NCI-H226 (cell line): Measurements from ENCODE around the gene IGSF9.

Experiments used
- DNase-seq: peaks from one replicate; pipeline ENCODE4 v3.0.0-alpha.2; 2015

The IGSF9 gene

GRCh38 chr1:159931795-159932173 lies 13.6 kb downstream of the IGSF9 start:
- DNase-seq: no peak

- no peak for DNase-seq
These were observed 14.2 kb downstream of the IGSF9 start for GRCh38 chr1:159931101-159931794.

- DNase-seq: no peak
These were observed 14.8 kb downstream of the IGSF9 start for GRCh38 chr1:159930634-159931033.

- no peak for DNase-seq
These were observed 15.2 kb downstream of the IGSF9 start for GRCh38 chr1:159930216-159930615.

GRCh38 chr1:159929155-159930051 lies 16.0 kb downstream of the IGSF9 start:
- DNase-seq: no peak

- DNase-seq: no peak
These were observed 16.8 kb downstream of the IGSF9 start for GRCh38 chr1:159928491-159929050.

GRCh38 chr1:159927849-159928431 lies 17.5 kb downstream of the IGSF9 start:
- DNase-seq: no peak

- DNase-seq: no peak
These were observed 18.1 kb downstream of the IGSF9 start for GRCh38 chr1:159927211-159927848.

- no peak for DNase-seq
These were observed 19.7 kb downstream of the IGSF9 start for GRCh38 chr1:159925719-159926078.

- DNase-seq: peak; percentile 90
These were observed 20.4 kb downstream of the IGSF9 start, which contains the start of gene TAGLN2 for GRCh38 chr1:159924791-159925718. Gene TAGLN2 (minus strand): TSS chr1:159925507. CDS start chr1:159920509, 4,998 bp downstream.

- DNase-seq: peak; percentile 86
These were observed 21.2 kb downstream of the IGSF9 start for GRCh38 chr1:159924025-159924790.

GRCh38 chr1:159923203-159924024 lies 22.0 kb downstream of the IGSF9 start:
- peak; percentile 84 for DNase-seq

GRCh38 chr1:159922511-159923202 lies 22.8 kb downstream of the IGSF9 start:
- DNase-seq: no peak

- DNase-seq: peak; percentile 45
These were observed 23.5 kb downstream of the IGSF9 start for GRCh38 chr1:159921700-159922504.

- DNase-seq: no peak
These were observed 24.2 kb downstream of the IGSF9 start for GRCh38 chr1:159921251-159921650.

GRCh38 chr1:159920651-159921050 lies 24.8 kb downstream of the IGSF9 start:
- DNase-seq: no peak

- DNase-seq: no peak
These were observed 25.2 kb downstream of the IGSF9 start for GRCh38 chr1:159920202-159920601.

- DNase-seq: no peak
These were observed 26.1 kb downstream of the IGSF9 start for GRCh38 chr1:159919236-159919865.
